CD4-positive, alpha-beta T cell treated with Interleukin-4 for 1 hour (primary cell): ENCODE measurements around the gene ITGA2.
"Not testable (repeated sequence)": the region's sequence is repeated elsewhere in the genome, so short reads cannot be mapped to it uniquely, and the experiment has no call there.

Source experiments
- DNase-seq, 2 donors: peaks; one replicate each; pipeline ENCODE4 v3.0.0-alpha.2; 2020 to 2022

The ITGA2 gene

GRCh38 chr5:53109443-53110127 is 120.4 kb downstream of the ITGA2 start, which contains the start of gene MOCS2:
MOCS2 (minus strand) TSS chr5:53109757; CDS start chr5:53107174, 2,583 bp downstream.
- peak; percentile 90 to 91 for DNase-seq

- no peak for DNase-seq
Observed at GRCh38 chr5:53110156-53110555, 121.0 kb downstream of the ITGA2 start.

GRCh38 chr5:53111139-53111538 is 122.0 kb downstream of the ITGA2 start:
- DNase-seq: no peak

- not testable (repeated sequence) for DNase-seq
Observed at GRCh38 chr5:53112307-53112706, 123.2 kb downstream of the ITGA2 start.

GRCh38 chr5:53112909-53113308 is 123.8 kb downstream of the ITGA2 start:
- DNase-seq: no peak

- DNase-seq: no peak
Observed at GRCh38 chr5:53113947-53114346, 124.8 kb downstream of the ITGA2 start.

DNA sequence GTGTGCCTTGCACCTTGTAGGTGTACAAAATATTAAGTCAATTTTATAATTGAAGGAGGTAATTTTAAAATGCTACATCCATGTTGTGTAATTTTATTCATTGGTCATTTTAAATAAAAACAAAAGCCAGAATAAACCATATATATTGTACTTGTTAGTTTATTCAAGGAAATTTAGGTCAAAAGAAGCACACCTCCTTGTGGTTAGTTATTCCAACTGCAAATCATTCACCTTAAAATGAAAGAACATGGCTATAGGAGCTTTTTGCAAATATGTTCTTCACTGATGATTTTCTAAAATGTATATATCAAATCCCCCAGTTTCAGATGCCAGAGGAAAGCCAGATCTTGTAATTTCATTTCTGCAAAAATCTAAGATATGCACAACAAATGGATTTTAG is 125.8 kb downstream of the ITGA2 start:
- DNase-seq: no peak

- no peak for DNase-seq
Observed at GRCh38 chr5:53116597-53116996, 127.4 kb downstream of the ITGA2 start.

GRCh38 chr5:53118879-53119278 is 129.7 kb downstream of the ITGA2 start:
- no peak for DNase-seq

DNA sequence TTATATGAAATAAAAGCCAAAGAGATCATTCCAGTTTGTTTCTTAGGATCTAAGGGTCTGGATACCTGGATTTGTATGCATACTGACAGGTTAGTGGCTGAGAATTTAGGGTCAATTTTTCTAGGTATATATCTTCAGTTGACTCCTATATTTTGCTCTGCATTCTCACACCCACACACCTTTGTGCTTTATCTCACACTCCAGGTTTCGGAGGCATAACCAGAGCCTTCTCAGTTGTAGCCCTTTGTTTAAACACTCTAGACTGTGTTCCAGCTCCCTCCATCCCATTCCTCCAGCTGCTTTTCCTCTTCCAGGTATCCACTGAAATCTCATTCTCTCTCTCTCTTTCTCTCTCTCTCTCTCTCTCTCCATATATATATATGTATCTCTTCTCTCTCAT is 131.0 kb downstream of the ITGA2 start:
- no peak for DNase-seq

DNA sequence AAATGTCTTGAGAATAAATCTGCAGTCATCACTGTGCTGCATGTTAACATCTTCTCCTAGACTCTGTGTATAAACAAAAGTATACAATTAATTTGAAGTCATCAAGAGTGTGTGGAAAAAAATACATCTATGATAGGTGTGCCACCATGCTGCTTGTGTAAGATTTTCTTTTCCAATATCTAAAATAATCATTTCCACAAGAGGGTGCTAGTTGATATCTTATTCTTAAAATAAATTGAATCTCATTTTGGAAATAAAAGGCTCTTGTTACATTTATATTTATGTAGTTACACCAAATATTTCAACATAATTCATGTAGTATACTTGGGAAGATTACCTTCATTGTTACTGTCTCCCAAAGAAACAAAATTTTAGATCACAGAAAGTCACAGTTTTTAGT is 134.6 kb downstream of the ITGA2 start:
- DNase-seq: no peak

GRCh38 chr5:53126521-53126920 is 137.4 kb downstream of the ITGA2 start:
- DNase-seq: no peak

- DNase-seq: no peak
Observed at GRCh38 chr5:53127107-53127506, 138.0 kb downstream of the ITGA2 start.

GRCh38 chr5:53128481-53128880 is 139.3 kb downstream of the ITGA2 start:
- no peak for DNase-seq

DNA sequence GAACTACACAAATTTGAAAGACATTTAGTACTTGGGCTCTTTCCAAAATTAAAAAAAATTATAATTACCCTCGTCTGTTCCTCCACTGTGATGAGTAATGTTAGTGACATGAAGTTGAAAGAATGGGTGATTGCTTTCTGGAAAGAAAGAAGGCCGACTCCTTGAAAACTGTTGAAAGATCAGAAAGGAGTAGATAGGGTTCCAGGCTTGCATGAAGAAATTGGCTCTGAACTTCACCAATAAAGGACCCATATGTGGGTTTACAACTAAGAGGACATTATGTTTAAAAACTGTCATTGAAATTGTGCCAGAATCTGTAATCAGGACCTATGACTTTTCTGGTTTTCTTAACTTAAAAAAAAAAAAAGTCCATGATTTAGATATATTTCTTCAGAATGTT is 141.1 kb downstream of the ITGA2 start:
- no peak for DNase-seq

GRCh38 chr5:53133020-53133419 is 143.9 kb downstream of the ITGA2 start:
- DNase-seq: no peak
